Cardiac septum (tissue), 1 donor: Measurements from ENCODE around the gene FERMT2. TPM values are rescaled to one million over a fixed set of nuclear protein-coding genes. Genes with fewer than 3 reads are reported as not detected.

Source experiments
- DNase-seq: peaks from one replicate; pipeline ENCODE4 v3.0.0-alpha.2; 2020; ENCODE audit warnings: low spot score
- intact Hi-C: fragments of 100-400 bp; cut with DNase I; formaldehyde crosslinking; loops from one replicate; pipeline ENCODE4 v1.14.0; 2022
- total RNA-seq: library from RNA; stranded (reverse); fragmentation: NEBNext Ultra II Directional; extraction: Animal tissue kit (Norgen Biotek cat#: 25700); gene quantifications from one replicate; pipeline ENCODE4 v1.2.1, GENCODE V29; 2021
- donor health status: DM: no; HTN: no; CAD: no.

Gene FERMT2
- total RNA-seq, 1 donor from 2014 or later, result 156 TPM

- intact Hi-C loops, result no loop called here
- no peak for DNase-seq
Measured at GRCh38 chr14:52907949-52908348, 42.9 kb downstream of the FERMT2 start.

- intact Hi-C loops, result no loop called here
- DNase-seq, result no peak
Measured at GRCh38 chr14:52906141-52906601, 44.7 kb downstream of the FERMT2 start.

GRCh38 chr14:52902971-52903619 is 47.8 kb downstream of the FERMT2 start:
- no peak for DNase-seq
- intact Hi-C loops, result no loop called here

GRCh38 chr14:52901357-52901980 is 49.4 kb downstream of the FERMT2 start:
- no peak for DNase-seq
- intact Hi-C loops, result no loop called here

- DNase-seq, result no peak
- intact Hi-C loops, result no loop called here
Measured at GRCh38 chr14:52900731-52901130, 50.1 kb downstream of the FERMT2 start.

GRCh38 chr14:52898496-52898895 is 52.4 kb downstream of the FERMT2 start:
- no peak for DNase-seq
- intact Hi-C loops, result no loop called here

GRCh38 chr14:52895000-52895399 is 55.9 kb downstream of the FERMT2 start:
- no peak for DNase-seq
- intact Hi-C loops, result no loop called here

- no peak for DNase-seq
- intact Hi-C loops, result no loop called here
Measured at GRCh38 chr14:52891800-52892199, 59.0 kb downstream of the FERMT2 start.

GRCh38 chr14:52888839-52889838 is 61.7 kb downstream of the FERMT2 start:
- no peak for DNase-seq
- intact Hi-C loops, result no loop called here

GRCh38 chr14:52888159-52888558 is 62.7 kb downstream of the FERMT2 start:
- intact Hi-C loops, result no loop called here
- DNase-seq, result no peak

- intact Hi-C loops, result no loop called here
- no peak for DNase-seq
Measured at GRCh38 chr14:52885230-52885629, 65.6 kb downstream of the FERMT2 start.

- intact Hi-C loops, result no loop called here
- DNase-seq, result no peak
Measured at GRCh38 chr14:52883658-52884057, 67.2 kb downstream of the FERMT2 start.

- no peak for DNase-seq
- intact Hi-C loops, result no loop called here
Measured at GRCh38 chr14:52882824-52883223, 68.0 kb downstream of the FERMT2 start.

- intact Hi-C loops, result loop anchor here (5.0 kb wide), 1 partner anchor 72 kb away; the partner anchor contains the start of gene FERMT2
- no peak for DNase-seq
Measured at GRCh38 chr14:52879958-52880357, 70.9 kb downstream of the FERMT2 start.

GRCh38 chr14:52878946-52879345 is 71.9 kb downstream of the FERMT2 start:
- intact Hi-C loops, result loop anchor here (5.0 kb wide), 1 partner anchor 73 kb away; the partner anchor contains the start of gene FERMT2
- DNase-seq, result no peak

GRCh38 chr14:52878469-52878868 is 72.4 kb downstream of the FERMT2 start:
- intact Hi-C loops, result loop anchor here (5.0 kb wide), 1 partner anchor 74 kb away; the partner anchor contains the start of gene FERMT2
- no peak for DNase-seq

- DNase-seq, result no peak
- intact Hi-C loops, result loop anchor here (5.0 kb wide), 1 partner anchor 75 kb away; the partner anchor contains the start of gene FERMT2
Measured at GRCh38 chr14:52877628-52878027, 73.2 kb downstream of the FERMT2 start.

- intact Hi-C loops, result loop anchor here (5.0 kb wide), 1 partner anchor 75 kb away; the partner anchor contains the start of gene FERMT2
- DNase-seq, result no peak
Measured at GRCh38 chr14:52876806-52877205, 74.0 kb downstream of the FERMT2 start.

GRCh38 chr14:52876311-52876710 is 74.5 kb downstream of the FERMT2 start:
- no peak for DNase-seq
- intact Hi-C loops, result loop anchor here (5.0 kb wide), 1 partner anchor 76 kb away; the partner anchor contains the start of gene FERMT2

- DNase-seq, result no peak
- intact Hi-C loops, result loop anchor here (5.0 kb wide), 1 partner anchor 77 kb away; the partner anchor contains the start of gene FERMT2
Measured at GRCh38 chr14:52875707-52876106, 75.1 kb downstream of the FERMT2 start.
